Liver (tissue), 3 donors: ENCODE data around the gene HUS1B.

ENCODE experiments used
- GABPA ChIP-seq, 2 donors: IDR thresholded peaks in 1 of 2; conservative IDR thresholded peaks in 1 of 2; 2 replicates each; pipeline ENCODE4 v1.6.1; 2016; ENCODE audit warnings: antibody characterized with exemption in 2 of 2, mild to moderate bottlenecking in 1 of 2, moderate library complexity in 1 of 2
- RAD21 ChIP-seq, 2 donors: IDR thresholded peaks; 2 replicates each; pipeline ENCODE4 v1.6.1; 2016; ENCODE audit warnings: antibody characterized with exemption in 2 of 2, mild to moderate bottlenecking in 2 of 2
- RXRA ChIP-seq, 2 donors: IDR thresholded peaks; 2 replicates each; pipeline ENCODE4 v1.6.1; 2017 to 2018; ENCODE audit warnings: antibody characterized with exemption in 2 of 2, mild to moderate bottlenecking in 1 of 2
- SP1 ChIP-seq: IDR thresholded peaks from 2 replicates; pipeline ENCODE4 v1.6.1; 2018; ENCODE audit warnings: antibody characterized with exemption, mild to moderate bottlenecking
- TAF1 ChIP-seq: conservative IDR thresholded peaks from 2 replicates; pipeline ENCODE4 v1.6.1; 2016; ENCODE audit warnings: antibody characterized with exemption, mild to moderate bottlenecking
- YY1 ChIP-seq: IDR thresholded peaks from 2 replicates; pipeline ENCODE4 v1.6.1; 2016; ENCODE audit warnings: antibody characterized with exemption, mild to moderate bottlenecking
- TF ChIP-seq, protein P1 (sequence below): fragments of 150-350 bp; IDR thresholded peaks from 2 replicates; pipeline ENCODE4 v1.5.1; 2017; ENCODE audit warnings: improper control_type of control experiment, low read depth, low read length; ENCODE audit not compliant: missing input control
- TF ChIP-seq, protein P2 (sequence below): IDR thresholded peaks from 2 replicates; pipeline ENCODE4 v1.6.1; 2016; ENCODE audit warnings: antibody characterized with exemption
- donor health status: healthy.
- donor health status: healthy.

DNA sequence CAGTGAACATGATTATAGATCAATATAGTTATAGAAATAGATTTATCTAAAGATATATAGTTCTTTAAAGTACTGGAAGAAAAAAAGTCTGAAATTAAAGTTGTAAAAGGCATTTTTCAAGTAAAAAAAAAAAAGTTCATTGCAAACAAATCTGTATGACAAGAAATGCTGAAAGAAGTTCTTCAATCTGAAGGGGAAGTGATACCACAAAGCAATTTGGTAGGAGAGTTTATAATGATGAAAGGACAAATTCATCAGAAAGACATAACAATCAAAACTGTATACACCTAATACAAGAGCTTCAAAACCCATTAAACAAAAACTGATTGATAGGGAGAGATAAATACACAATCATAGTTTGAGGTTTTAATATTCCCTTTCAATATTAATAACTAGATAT is 14.1 kb downstream of the HUS1B start:
- TF ChIP-seq, protein P1, sequence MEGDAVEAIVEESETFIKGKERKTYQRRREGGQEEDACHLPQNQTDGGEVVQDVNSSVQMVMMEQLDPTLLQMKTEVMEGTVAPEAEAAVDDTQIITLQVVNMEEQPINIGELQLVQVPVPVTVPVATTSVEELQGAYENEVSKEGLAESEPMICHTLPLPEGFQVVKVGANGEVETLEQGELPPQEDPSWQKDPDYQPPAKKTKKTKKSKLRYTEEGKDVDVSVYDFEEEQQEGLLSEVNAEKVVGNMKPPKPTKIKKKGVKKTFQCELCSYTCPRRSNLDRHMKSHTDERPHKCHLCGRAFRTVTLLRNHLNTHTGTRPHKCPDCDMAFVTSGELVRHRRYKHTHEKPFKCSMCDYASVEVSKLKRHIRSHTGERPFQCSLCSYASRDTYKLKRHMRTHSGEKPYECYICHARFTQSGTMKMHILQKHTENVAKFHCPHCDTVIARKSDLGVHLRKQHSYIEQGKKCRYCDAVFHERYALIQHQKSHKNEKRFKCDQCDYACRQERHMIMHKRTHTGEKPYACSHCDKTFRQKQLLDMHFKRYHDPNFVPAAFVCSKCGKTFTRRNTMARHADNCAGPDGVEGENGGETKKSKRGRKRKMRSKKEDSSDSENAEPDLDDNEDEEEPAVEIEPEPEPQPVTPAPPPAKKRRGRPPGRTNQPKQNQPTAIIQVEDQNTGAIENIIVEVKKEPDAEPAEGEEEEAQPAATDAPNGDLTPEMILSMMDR, result no peak
- no peak for TF ChIP-seq GABPA (IDR thresholded peaks at IDR 0.05 in 1 of 2, conservative IDR thresholded peaks at IDR 0.05 in 1 of 2)
- TF ChIP-seq TAF1, result no peak
- TF ChIP-seq RAD21 (IDR thresholded peaks at IDR 0.05), result no peak
- TF ChIP-seq RXRA (IDR thresholded peaks at IDR 0.05), result no peak
- TF ChIP-seq, protein P2, sequence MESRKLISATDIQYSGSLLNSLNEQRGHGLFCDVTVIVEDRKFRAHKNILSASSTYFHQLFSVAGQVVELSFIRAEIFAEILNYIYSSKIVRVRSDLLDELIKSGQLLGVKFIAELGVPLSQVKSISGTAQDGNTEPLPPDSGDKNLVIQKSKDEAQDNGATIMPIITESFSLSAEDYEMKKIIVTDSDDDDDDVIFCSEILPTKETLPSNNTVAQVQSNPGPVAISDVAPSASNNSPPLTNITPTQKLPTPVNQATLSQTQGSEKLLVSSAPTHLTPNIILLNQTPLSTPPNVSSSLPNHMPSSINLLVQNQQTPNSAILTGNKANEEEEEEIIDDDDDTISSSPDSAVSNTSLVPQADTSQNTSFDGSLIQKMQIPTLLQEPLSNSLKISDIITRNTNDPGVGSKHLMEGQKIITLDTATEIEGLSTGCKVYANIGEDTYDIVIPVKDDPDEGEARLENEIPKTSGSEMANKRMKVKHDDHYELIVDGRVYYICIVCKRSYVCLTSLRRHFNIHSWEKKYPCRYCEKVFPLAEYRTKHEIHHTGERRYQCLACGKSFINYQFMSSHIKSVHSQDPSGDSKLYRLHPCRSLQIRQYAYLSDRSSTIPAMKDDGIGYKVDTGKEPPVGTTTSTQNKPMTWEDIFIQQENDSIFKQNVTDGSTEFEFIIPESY, result no peak
- TF ChIP-seq SP1, result no peak
- no peak for TF ChIP-seq YY1
